Vagina (tissue), 2 donors: ENCODE results near the gene TFAP2A.

ENCODE experiments used
- CTCF ChIP-seq, 3 experiments: fragments of 450-650 bp in 2 of 3; fragments of 200-600 bp in 1 of 3; sonication (generic) in 1 of 3; IDR thresholded peaks; one replicate each; pipeline ENCODE4 v1.5.1; 2017 to 2019; ENCODE audit warnings: antibody characterized with exemption in 3 of 3, mild to moderate bottlenecking in 2 of 3, moderate library complexity in 2 of 3
- POLR2A ChIP-seq, 2 donors: fragments of 450-650 bp; IDR thresholded peaks; one replicate each; pipeline ENCODE4 v1.6.1; 2017; ENCODE audit warnings: antibody characterized with exemption in 2 of 2, mild to moderate bottlenecking in 2 of 2, moderate library complexity in 2 of 2

DNA sequence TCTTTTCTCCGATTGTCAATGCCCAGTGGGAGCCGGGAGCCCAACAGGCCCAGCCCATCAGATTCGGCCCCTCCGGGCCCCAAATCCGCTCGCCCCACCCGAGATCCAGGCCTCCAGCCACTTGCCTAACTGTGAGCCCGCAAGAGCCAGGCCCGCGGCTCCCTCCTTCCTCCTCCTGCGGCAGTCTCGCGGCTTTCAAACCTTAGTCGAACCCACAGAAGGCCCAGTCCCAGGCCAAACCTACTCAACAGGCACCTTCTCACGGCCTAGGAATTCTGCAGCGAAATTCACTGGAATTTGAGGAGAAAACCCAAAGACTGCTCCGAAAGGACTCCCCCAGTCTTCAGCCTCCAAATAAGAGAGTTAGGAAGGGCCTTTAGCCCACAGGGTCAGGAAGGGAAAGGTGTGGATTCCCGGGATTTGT is 2.8 kb upstream of the TFAP2A start:
- TF ChIP-seq CTCF (IDR thresholded peaks at IDR 0.05) (no peak), POLR2A (IDR thresholded peaks at IDR 0.05) (no peak)
